22Rv1 (cell line): ENCODE measurements around the gene RIC8B.

ENCODE experiments used
- CTCF ChIP-seq: fragments of 450-650 bp; IDR thresholded peaks from 2 replicates; pipeline ENCODE4 v1.5.1; 2017; ENCODE audit warnings: mild to moderate bottlenecking
- ZFX ChIP-seq: fragments of 450-650 bp; IDR thresholded peaks from 2 replicates; pipeline ENCODE4 v1.6.1; 2017; ENCODE audit warnings: antibody characterized with exemption, borderline replicate concordance

- peak; percentile 87 for TF ChIP-seq CTCF
- TF ChIP-seq ZFX, result no peak
Observed at GRCh38 chr12:106918746-106919145, 144.3 kb downstream of the RIC8B start.
